GM23338 (cell line): ENCODE measurements around the gene PPIC.

Source experiments
- POLR2AphosphoS5 ChIP-seq: IDR thresholded peaks from 2 replicates; pipeline ENCODE4 v1.6.1; 2016; ENCODE audit warnings: antibody characterized with exemption, low read depth
- TF ChIP-seq, protein P1 (sequence below), 2 experiments: fragments of 200-600 bp in 1 of 2; sonication (generic) in 1 of 2; conservative IDR thresholded peaks; 2 replicates each; pipeline versions ENCODE4 v1.5.1 to v1.6.1; 2016 to 2017; ENCODE audit warnings: antibody characterized with exemption in 2 of 2, low read depth in 2 of 2, mild to moderate bottlenecking in 2 of 2, moderate library complexity in 1 of 2

DNA sequence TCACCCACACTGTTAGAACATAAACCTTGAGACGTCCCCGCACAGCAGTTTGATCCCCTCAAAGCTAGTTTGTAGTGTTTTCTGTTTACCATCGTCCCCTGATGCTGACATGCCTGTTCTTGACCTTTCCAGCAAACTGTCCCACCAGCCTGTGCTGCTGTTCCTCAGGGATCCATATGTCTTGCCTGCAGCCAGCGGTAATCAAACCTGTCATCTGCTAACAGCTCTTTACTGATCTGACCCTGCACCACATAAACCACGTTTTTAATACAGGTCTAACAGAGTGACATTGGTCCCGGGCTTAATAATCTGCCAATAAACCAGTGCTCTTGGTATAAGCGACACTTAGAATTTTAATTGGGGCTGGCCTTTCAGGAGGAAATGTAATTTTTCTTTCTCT lies 34.7 kb downstream of the PPIC start:
- no peak for TF ChIP-seq POLR2AphosphoS5
- TF ChIP-seq, protein P1, sequence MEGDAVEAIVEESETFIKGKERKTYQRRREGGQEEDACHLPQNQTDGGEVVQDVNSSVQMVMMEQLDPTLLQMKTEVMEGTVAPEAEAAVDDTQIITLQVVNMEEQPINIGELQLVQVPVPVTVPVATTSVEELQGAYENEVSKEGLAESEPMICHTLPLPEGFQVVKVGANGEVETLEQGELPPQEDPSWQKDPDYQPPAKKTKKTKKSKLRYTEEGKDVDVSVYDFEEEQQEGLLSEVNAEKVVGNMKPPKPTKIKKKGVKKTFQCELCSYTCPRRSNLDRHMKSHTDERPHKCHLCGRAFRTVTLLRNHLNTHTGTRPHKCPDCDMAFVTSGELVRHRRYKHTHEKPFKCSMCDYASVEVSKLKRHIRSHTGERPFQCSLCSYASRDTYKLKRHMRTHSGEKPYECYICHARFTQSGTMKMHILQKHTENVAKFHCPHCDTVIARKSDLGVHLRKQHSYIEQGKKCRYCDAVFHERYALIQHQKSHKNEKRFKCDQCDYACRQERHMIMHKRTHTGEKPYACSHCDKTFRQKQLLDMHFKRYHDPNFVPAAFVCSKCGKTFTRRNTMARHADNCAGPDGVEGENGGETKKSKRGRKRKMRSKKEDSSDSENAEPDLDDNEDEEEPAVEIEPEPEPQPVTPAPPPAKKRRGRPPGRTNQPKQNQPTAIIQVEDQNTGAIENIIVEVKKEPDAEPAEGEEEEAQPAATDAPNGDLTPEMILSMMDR (conservative IDR thresholded peaks at IDR 0.05; ENCODE audit: low read depth in 2 of 2): no peak
